Tibial nerve (tissue), 4 donors: ENCODE measurements around the gene CFP. TPM values are rescaled to one million over a fixed set of nuclear protein-coding genes. Genes with fewer than 3 reads are reported as not detected.

ENCODE experiments used
- DNase-seq, 2 donors: peaks; one replicate each; pipeline ENCODE4 v3.0.0-alpha.2; 2019; ENCODE audit warnings: low spot score in 2 of 2
- H3K27ac ChIP-seq, 4 donors: fragments of 200-600 bp; sonication (generic) in 3 of 4; one replicate each; pipeline ENCODE4 v1.5.1; 2017 to 2019; ENCODE audit warnings: mild to moderate bottlenecking in 1 of 4
- H3K27me3 ChIP-seq, 2 donors: fragments of 200-600 bp; sonication (generic) in 1 of 2; one replicate each; pipeline versions ENCODE4 v1.5.1 to v1.6.0; 2017 to 2019
- H3K36me3 ChIP-seq, 3 donors: fragments of 200-600 bp; sonication (generic); one replicate each; pipeline ENCODE4 v1.5.1; 2018 to 2019
- H3K4me1 ChIP-seq, 4 donors: fragments of 200-600 bp; sonication (generic) in 3 of 4; one replicate each; pipeline ENCODE4 v1.5.1; 2017 to 2019
- H3K4me3 ChIP-seq, 4 donors: fragments of 200-600 bp; sonication (generic) in 3 of 4; one replicate each; pipeline ENCODE4 v1.5.1; 2017 to 2019; ENCODE audit warnings: mild to moderate bottlenecking in 1 of 4, moderate library complexity in 1 of 4
- H3K9me3 ChIP-seq, 4 donors: fragments of 200-600 bp; sonication (generic) in 3 of 4; one replicate each; pipeline ENCODE4 v1.5.1; 2017 to 2019
- CTCF ChIP-seq, 5 experiments: fragments of 200-600 bp in 3 of 5; fragments of 450-650 bp in 2 of 5; sonication (generic) in 3 of 5; IDR thresholded peaks; one replicate each; pipeline ENCODE4 v1.5.1; 2016 to 2019; ENCODE audit warnings: antibody characterized with exemption in 5 of 5, mild to moderate bottlenecking in 3 of 5, moderate library complexity in 2 of 5
- EP300 ChIP-seq, 2 donors: sonication (generic); formaldehyde crosslinking; IDR thresholded peaks; one replicate each; pipeline ENCODE4 v1.6.1; 2017; ENCODE audit warnings: antibody characterized with exemption in 2 of 2, mild to moderate bottlenecking in 1 of 2
- POLR2A ChIP-seq, 2 donors: fragments of 450-650 bp; IDR thresholded peaks; one replicate each; pipeline ENCODE4 v1.6.1; 2017; ENCODE audit warnings: antibody characterized with exemption in 2 of 2, mild to moderate bottlenecking in 2 of 2, moderate library complexity in 2 of 2
- WGBS, 2 donors: methylation state at CpG; one replicate each; pipeline ENCODE4 v1.1.5; 2018; 5-methylcytosine and 5-hydroxymethylcytosine counted together
- total RNA-seq, 4 donors: library from RNA; depleted of rRNA; stranded (reverse); fragments of >200 nt; gene quantifications; one replicate each; pipeline ENCODE4 v1.1.0, GENCODE V29; 2016

Gene CFP
- total RNA-seq, 4 donors from 2014 or later, result 2.2 to 15.6 (median 12.1) TPM

GRCh38 chrX:47632666-47633065 lies 2.9 kb upstream of the CFP start:
- H3K27ac ChIP-seq, result no peak overlapping the region
- peaks cover 0 to 29% (median 0%) of the 10 kb centered on the region in 3 donors for H3K36me3 ChIP-seq
- no peaks in the 10 kb centered on the region for H3K4me1 ChIP-seq
- H3K4me3 ChIP-seq, result no peak overlapping the region
- no peak for DNase-seq
- no peaks in the 10 kb centered on the region for H3K9me3 ChIP-seq
- 55 to 64% methylated on average over 4 of the region's 4 CpGs for WGBS, 2 donors
- TF ChIP-seq POLR2A (IDR thresholded peaks at IDR 0.05), result no peak
- no peaks in the 10 kb centered on the region for H3K27me3 ChIP-seq

- 62 to 72% methylated on average over 5 of the region's 5 CpGs for WGBS, 2 donors
- Histone ChIP-seq H3K27me3 (no peaks in the 10 kb centered on the region), H3K36me3 (peaks cover 0 to 26% (median 0%) of the 10 kb centered on the region in 3 donors), H3K4me1 (no peaks in the 10 kb centered on the region), H3K9me3 (no peaks in the 10 kb centered on the region), H3K4me3 (no peak overlapping the region), H3K27ac (no peak overlapping the region)
- DNase-seq, result no peak
- no peak for TF ChIP-seq EP300 (IDR thresholded peaks at IDR 0.05)
- no peak for TF ChIP-seq CTCF (IDR thresholded peaks at IDR 0.05)
- no peak for TF ChIP-seq POLR2A (IDR thresholded peaks at IDR 0.05)
Observed at GRCh38 chrX:47631676-47632075, 1.9 kb upstream of the CFP start.

GRCh38 chrX:47628982-47629381 lies 748 bp downstream of the CFP start:
- Histone ChIP-seq H3K9me3 (no peaks in the 10 kb centered on the region), H3K36me3 (peaks cover 0 to 7% (median 0%) of the 10 kb centered on the region in 3 donors), H3K4me3 (peak overlapping the region in 1 of 4 donors; percentile 25), H3K27ac (no peak overlapping the region), H3K4me1 (no peaks in the 10 kb centered on the region), H3K27me3 (peaks cover 0 to under 1% of the 10 kb centered on the region in 2 donors)
- TF ChIP-seq CTCF (IDR thresholded peaks at IDR 0.05) (no peak), EP300 (IDR thresholded peaks at IDR 0.05) (no peak), POLR2A (IDR thresholded peaks at IDR 0.05) (no peak)
- DNase-seq, result no peak
- WGBS, 2 donors, result 67% methylated on average over 1 of the region's 1 CpG

GRCh38 chrX:47625365-47625764 lies 4.4 kb downstream of the CFP start:
- TF ChIP-seq CTCF (IDR thresholded peaks at IDR 0.05) (no peak), EP300 (IDR thresholded peaks at IDR 0.05) (no peak), POLR2A (IDR thresholded peaks at IDR 0.05) (no peak)
- peaks cover 0 to 10% of the 10 kb centered on the region in 2 donors for H3K27me3 ChIP-seq
- no peak for DNase-seq
- H3K9me3 ChIP-seq, result no peaks in the 10 kb centered on the region
- no peaks in the 10 kb centered on the region for H3K4me1 ChIP-seq
- no peak overlapping the region for H3K27ac ChIP-seq
- H3K4me3 ChIP-seq, result no peak overlapping the region
- H3K36me3 ChIP-seq, result peaks cover 0 to 7% (median 0%) of the 10 kb centered on the region in 3 donors
- 70 to 90% methylated on average over 2 of the region's 2 CpGs for WGBS, 2 donors

- 0 to 27% methylated on average over 6 to 35 of the region's 35 CpGs for WGBS, 2 donors
- TF ChIP-seq EP300 (IDR thresholded peaks at IDR 0.05) (no peak), POLR2A (IDR thresholded peaks at IDR 0.05) (no peak), CTCF (IDR thresholded peaks at IDR 0.05) (no peak)
- Histone ChIP-seq H3K4me1 (peaks cover 0 to 2% (median 0%) of the 10 kb centered on the region in 4 donors), H3K4me3 (peak overlapping the region in 2 of 4 donors; percentile 9 to 32), H3K27me3 (peaks cover 0 to 10% of the 10 kb centered on the region in 2 donors), H3K9me3 (no peaks in the 10 kb centered on the region), H3K36me3 (peaks cover 0 to 7% (median 0%) of the 10 kb centered on the region in 3 donors), H3K27ac (no peak overlapping the region)
- DNase-seq, result no peak
Observed at GRCh38 chrX:47623540-47624027, 6.1 kb downstream of the CFP start.
